GM10248 (cell line): ENCODE results near the gene ATP9B.

Source experiments
- CTCF ChIA-PET: fragments of 300-600 bp; sonication (Branson Sonifier 250); formaldehyde crosslinking; extraction: SDS; loops from one replicate; lab custom pipeline; 2021; ENCODE audit warnings: antibody characterized with exemption; lab: Yijun Ruan, JAX
- POLR2A ChIA-PET: fragments of 350-650 bp; sonication (Branson Sonifier 250); formaldehyde crosslinking; extraction: SDS; loops from one replicate; lab custom pipeline; 2020; ENCODE audit warnings: antibody characterized with exemption; lab: Yijun Ruan, JAX
- DNase-seq: peaks from one replicate; pipeline ENCODE4 v3.0.0; 2012; ENCODE audit errors: extremely low spot score
- CTCF ChIP-seq: IDR thresholded peaks from 2 replicates; pipeline ENCODE4 v1.5.1; 2012; ENCODE audit warnings: mild to moderate bottlenecking, low read depth; ENCODE audit errors: extremely low read depth, missing control alignments, control extremely low read depth

The ATP9B gene

GRCh38 chr18:79147014-79147413, 77.8 kb downstream of the ATP9B start:
- CTCF ChIA-PET = no interaction called here
- TF ChIP-seq CTCF = no peak
- POLR2A ChIA-PET = no interaction called here
- no peak for DNase-seq

DNA sequence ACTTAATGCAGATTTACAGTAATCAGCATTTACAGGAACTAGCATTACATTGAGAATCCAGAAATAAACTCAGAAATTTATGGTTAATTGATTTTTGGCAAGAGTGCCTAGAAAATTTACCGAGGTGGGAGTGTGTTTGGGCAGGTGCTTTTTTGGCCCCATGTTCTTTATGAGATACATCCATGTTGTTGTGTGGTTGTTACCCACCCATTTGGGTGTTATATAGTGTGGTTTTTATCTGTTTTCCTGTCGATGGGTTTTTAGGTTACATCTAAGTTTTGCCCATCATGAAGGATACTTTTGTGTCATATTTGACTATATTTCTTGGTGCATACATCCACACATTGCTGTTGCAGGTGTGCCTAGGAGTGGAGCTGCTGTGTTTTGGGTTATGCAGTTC, 82.0 kb downstream of the ATP9B start:
- CTCF ChIA-PET = no interaction called here
- POLR2A ChIA-PET = no interaction called here
- DNase-seq = no peak
- TF ChIP-seq CTCF = no peak

GRCh38 chr18:79156327-79156726, 87.1 kb downstream of the ATP9B start:
- ChIA-PET CTCF (interaction anchor here (0.6 to 1.4 kb wide), 4 partner anchors 11 to 43 kb away, joined by 3 to 6 read pairs (median 3); no protein-coding TSS in a partner anchor), POLR2A (no interaction called here)
- no peak for DNase-seq
- no peak for TF ChIP-seq CTCF

GRCh38 chr18:79164706-79165105, 95.5 kb downstream of the ATP9B start:
- POLR2A ChIA-PET = no interaction called here
- CTCF ChIA-PET = interaction anchor here (1.2 to 1.8 kb wide), 2 partner anchors 12 to 27 kb away, joined by 3 to 6 read pairs; no protein-coding TSS in a partner anchor
- no peak for DNase-seq
- TF ChIP-seq CTCF = no peak

DNA sequence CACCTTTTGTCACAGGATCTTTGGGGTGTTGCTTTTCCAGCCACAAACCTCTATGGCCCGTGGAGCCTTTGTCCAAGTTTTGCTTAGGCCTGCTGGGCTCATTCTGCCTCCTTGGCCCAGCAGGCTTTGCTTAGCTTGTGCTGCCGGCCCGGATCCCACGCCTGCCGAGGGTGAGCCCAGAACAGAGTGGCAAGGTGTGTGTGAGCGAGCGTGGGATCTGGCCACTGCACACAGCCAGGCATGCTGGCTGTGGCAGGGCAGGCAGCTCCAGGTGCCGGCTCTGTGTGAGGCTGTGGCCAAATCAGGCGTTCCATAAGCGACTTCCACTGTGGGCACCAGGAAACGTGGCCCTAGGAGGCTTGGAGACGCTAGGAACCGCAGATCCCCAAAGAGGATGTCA, 97.5 kb downstream of the ATP9B start:
- TF ChIP-seq CTCF = no peak
- DNase-seq = no peak
- ChIA-PET POLR2A (no interaction called here), CTCF (interaction anchor here (0.9 to 1.4 kb wide), 4 partner anchors 10 to 24 kb away, joined by 3 to 4 read pairs (median 3); no protein-coding TSS in a partner anchor)

DNA sequence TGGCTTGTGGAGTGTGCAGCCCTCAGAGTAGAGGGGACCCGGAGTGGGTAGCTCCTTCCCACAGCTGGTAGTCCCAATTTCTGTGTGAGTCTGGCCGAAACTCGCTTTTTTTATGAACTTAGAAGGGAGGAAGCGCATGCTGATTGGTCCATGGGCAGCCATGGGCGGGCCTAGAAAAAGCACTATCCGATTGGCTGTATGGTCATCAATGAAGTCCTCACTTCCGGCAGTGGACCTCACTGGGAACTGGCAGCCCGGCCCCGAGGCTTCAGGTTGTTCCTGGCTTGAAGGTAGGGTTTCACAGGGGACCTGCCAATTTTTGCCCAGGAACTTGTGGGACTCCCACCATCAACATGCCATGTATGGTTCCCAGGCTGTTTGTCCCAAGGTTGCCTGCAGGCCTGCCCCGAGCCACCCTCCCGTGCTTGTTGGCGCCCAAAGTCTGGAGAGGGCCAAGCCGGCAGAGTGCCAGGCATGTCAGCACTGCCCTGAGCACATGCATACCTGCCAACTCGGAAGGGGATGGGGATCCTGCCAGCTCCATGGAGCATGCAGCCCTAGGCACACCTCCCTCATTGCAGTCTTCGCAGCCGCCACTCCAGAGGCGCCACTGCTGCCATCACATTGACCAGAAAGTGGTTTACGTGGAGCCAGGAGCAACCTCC, 98.5 kb downstream of the ATP9B start:
- ChIA-PET POLR2A (no interaction called here), CTCF (interaction anchor here (0.9 to 1.4 kb wide), 3 partner anchors 11 to 25 kb away, joined by 3 read pairs; no protein-coding TSS in a partner anchor)
- TF ChIP-seq CTCF = no peak
- DNase-seq = no peak
